Mesothelial cell of epicardium (in vitro differentiated cells): ENCODE results near the gene C16orf95. TPM values are rescaled to one million over a fixed set of nuclear protein-coding genes. Genes with fewer than 3 reads are reported as not detected.

Source experiments
- DNase-seq, 2 experiments: peaks; one replicate each; pipeline ENCODE4 v3.0.0; 2021; ENCODE audit warnings: low spot score in 2 of 2; ENCODE audit not compliant: unreplicated experiment in 2 of 2
- H3K27ac Mint-ChIP-seq: 2 replicates; pipeline ENCODE4 v1.8.0; 2021; ENCODE audit warnings: mixed read lengths
- H3K27me3 Mint-ChIP-seq: 2 replicates; pipeline ENCODE4 v1.8.0; 2021; ENCODE audit warnings: low read depth, mixed read lengths
- H3K36me3 Mint-ChIP-seq: 2 replicates; pipeline ENCODE4 v1.8.0; 2021; ENCODE audit warnings: mixed read lengths
- H3K4me1 Mint-ChIP-seq: 2 replicates; pipeline ENCODE4 v1.8.0; 2021; ENCODE audit warnings: mixed read lengths
- H3K4me3 Mint-ChIP-seq: 2 replicates; pipeline ENCODE4 v1.8.0; 2021; ENCODE audit warnings: mild to moderate bottlenecking, moderate library complexity, mixed read lengths
- H3K9me3 Mint-ChIP-seq: 2 replicates; pipeline ENCODE4 v1.8.0; 2021; ENCODE audit warnings: mixed read lengths
- CTCF ChIP-seq: fragments of 200-600 bp; sonication (generic); IDR thresholded peaks from one replicate; pipeline ENCODE4 v1.5.0; 2021; ENCODE audit warnings: antibody characterized with exemption; ENCODE audit not compliant: unreplicated experiment
- total RNA-seq: library from RNA; stranded (reverse); gene quantifications from 3 replicates; pipeline ENCODE4 v1.2.1, GENCODE V29; 2021

C16orf95 gene
- total RNA-seq, 1 donor from 2014 or later, result 4.6 TPM

- H3K9me3 Mint-ChIP-seq, result peaks cover 4% of the 10 kb centered on the region
- peaks cover 5% of the 10 kb centered on the region for H3K4me1 Mint-ChIP-seq
- no peak for TF ChIP-seq CTCF
- H3K27ac Mint-ChIP-seq, result no peak overlapping the region
- H3K27me3 Mint-ChIP-seq, result no peaks in the 10 kb centered on the region
- H3K4me3 Mint-ChIP-seq, result no peak overlapping the region
- no peak for DNase-seq
- peaks cover 5% of the 10 kb centered on the region for H3K36me3 Mint-ChIP-seq
These were observed 11.4 kb downstream of the C16orf95 start for GRCh38 chr16:87305505-87306391.

GRCh38 chr16:87304951-87305350 is 12.2 kb downstream of the C16orf95 start:
- Mint-ChIP-seq H3K36me3 (peaks cover 5% of the 10 kb centered on the region), H3K4me1 (peaks cover 5% of the 10 kb centered on the region), H3K4me3 (no peak overlapping the region), H3K9me3 (peaks cover 4% of the 10 kb centered on the region), H3K27ac (no peak overlapping the region), H3K27me3 (no peaks in the 10 kb centered on the region)
- no peak for DNase-seq
- no peak for TF ChIP-seq CTCF

- H3K27ac Mint-ChIP-seq, result no peak overlapping the region
- no peak for TF ChIP-seq CTCF
- H3K4me3 Mint-ChIP-seq, result no peak overlapping the region
- peaks cover 5% of the 10 kb centered on the region for H3K4me1 Mint-ChIP-seq
- no peak for DNase-seq
- no peaks in the 10 kb centered on the region for H3K27me3 Mint-ChIP-seq
- peaks cover 4% of the 10 kb centered on the region for H3K9me3 Mint-ChIP-seq
- H3K36me3 Mint-ChIP-seq, result peaks cover 5% of the 10 kb centered on the region
These were observed 13.2 kb downstream of the C16orf95 start for GRCh38 chr16:87303962-87304521.

- peaks cover under 1% of the 10 kb centered on the region for H3K36me3 Mint-ChIP-seq
- H3K27me3 Mint-ChIP-seq, result no peaks in the 10 kb centered on the region
- H3K4me3 Mint-ChIP-seq, result no peak overlapping the region
- DNase-seq, result no peak
- H3K4me1 Mint-ChIP-seq, result peaks cover 5% of the 10 kb centered on the region
- TF ChIP-seq CTCF, result no peak
- H3K9me3 Mint-ChIP-seq, result no peaks in the 10 kb centered on the region
- H3K27ac Mint-ChIP-seq, result no peak overlapping the region
These were observed 13.7 kb downstream of the C16orf95 start for GRCh38 chr16:87303431-87303930.

- H3K27me3 Mint-ChIP-seq, result no peaks in the 10 kb centered on the region
- H3K9me3 Mint-ChIP-seq, result no peaks in the 10 kb centered on the region
These were observed 18.2 kb downstream of the C16orf95 start for GRCh38 chr16:87298857-87299465.

More at GRCh38 chr16:87298857-87299465, 18.2 kb downstream of the C16orf95 start:
- no peak for TF ChIP-seq CTCF
- H3K27ac Mint-ChIP-seq, result no peak overlapping the region
- peaks cover 2% of the 10 kb centered on the region for H3K36me3 Mint-ChIP-seq
- H3K4me3 Mint-ChIP-seq, result no peak overlapping the region
- DNase-seq, result no peak
- peaks cover 5% of the 10 kb centered on the region for H3K4me1 Mint-ChIP-seq
